NCI-H187 treated with DMSO at 0.1 percent for 48 hours (cell line): Measurements from ENCODE around the gene RGS21.

Experiments
- DNase-seq: peaks from one replicate; lab custom pipeline; 2025; lab: John Stamatoyannopoulos, UW

RGS21 gene

DNA sequence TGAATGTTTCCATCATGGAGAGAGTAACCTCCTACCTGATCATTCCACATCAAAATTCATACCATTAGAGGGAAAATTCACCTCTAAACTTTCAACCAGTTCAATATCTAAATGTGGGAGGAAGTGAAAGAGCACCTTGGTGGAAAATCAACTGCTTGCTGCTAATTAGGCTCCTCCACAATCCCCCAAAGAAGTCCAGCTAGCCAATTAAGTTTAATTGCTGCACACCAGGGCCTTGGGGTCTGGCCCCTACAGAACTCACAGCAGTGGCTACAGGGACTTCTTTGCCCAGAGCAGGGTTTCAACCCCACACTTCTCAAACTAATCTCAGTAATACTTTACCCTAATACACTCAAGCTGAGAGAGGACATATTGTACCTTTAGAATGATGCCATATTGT, 62.1 kb downstream of the RGS21 start:
- DNase-seq: no peak

GRCh38 chr1:192379554-192379953, 62.8 kb downstream of the RGS21 start:
- DNase-seq: no peak

- no peak for DNase-seq
Observed at GRCh38 chr1:192382758-192383157, 66.0 kb downstream of the RGS21 start.

DNA sequence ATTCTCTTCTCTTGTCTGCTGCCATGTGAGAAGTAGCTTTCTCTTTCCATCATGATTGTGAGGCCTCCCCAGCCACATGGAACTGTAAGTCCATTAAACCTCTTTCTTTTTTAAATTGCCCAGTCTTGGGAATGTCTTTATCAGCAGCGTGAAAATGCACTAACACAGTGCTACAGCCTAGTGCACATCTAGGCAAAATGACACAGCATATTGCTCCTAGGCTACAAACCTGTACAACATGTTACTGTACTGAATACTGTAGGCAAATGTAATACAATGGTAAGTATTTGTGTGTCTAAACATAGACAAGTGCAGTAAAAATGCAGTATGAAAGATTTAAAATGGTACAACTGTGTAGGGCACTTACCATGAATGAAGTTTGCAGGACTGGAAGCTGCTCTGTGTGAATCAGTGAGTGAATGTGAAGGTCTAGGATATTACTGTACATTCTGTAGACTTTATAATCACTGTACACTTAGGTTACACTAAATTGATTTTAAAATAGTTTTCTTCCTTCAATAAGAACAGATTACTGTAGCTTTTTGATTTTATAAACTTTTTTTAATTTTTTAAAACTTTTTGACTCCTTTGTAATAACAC, 69.4 kb downstream of the RGS21 start:
- no peak for DNase-seq

- no peak for DNase-seq
Observed at GRCh38 chr1:192395211-192395610, 78.4 kb downstream of the RGS21 start.

DNA sequence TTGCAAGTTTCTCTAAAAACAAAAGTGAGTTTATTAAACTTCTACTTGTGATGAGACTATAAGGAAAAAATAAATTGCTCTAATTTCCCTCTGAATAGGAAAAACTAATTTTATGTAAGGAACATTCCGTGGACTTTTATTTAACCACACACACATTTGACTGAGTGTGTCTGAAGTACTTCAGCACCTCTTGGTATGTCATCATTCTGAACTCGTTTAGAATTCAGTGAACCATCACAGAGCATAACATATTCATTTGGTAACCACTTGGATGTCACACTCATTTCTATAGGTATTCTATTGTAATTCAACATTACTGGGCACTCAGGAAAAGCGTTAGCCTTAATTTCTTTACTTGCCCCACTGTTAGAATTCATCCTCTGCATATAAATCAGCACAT, 79.1 kb downstream of the RGS21 start:
- no peak for DNase-seq

DNA sequence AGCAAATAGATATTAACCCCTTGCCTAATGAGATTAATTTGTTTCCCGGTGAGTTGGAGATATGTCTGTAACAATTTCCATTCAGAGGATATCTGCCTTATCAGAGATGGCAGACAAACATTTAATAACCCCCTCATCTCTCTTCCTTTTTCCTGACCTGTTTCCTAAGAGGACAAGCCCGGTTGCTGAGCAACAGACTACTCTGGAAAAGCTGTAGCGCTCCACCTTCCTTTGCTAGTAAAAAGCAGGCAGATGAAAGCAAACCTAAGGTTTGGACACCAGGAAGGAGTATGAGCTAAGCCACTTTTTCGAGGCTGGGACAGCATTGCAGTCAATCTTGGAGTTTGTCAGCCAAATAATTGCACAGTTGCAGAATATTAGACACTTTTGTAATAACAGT, 82.4 kb downstream of the RGS21 start:
- DNase-seq: no peak

DNA sequence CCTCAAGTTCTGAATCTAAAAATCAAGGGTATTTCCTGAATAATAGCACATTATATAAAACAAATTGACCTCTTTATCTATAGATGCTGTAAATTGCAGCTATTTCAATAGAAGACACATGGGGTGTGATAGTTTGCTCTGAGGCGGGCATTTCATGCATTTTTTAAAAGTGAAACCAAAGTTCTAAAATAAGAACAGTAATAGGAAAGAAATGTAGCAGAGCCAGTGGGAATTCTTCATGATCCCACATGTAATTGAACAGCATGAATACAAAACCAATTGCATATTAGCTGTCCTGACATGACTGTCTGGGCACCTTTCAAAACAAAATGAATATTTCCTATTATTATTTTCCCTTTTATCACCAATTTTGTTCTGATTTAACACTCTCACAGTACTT, 85.0 kb downstream of the RGS21 start:
- DNase-seq: no peak

- DNase-seq: no peak
Observed at GRCh38 chr1:192402571-192402970, 85.8 kb downstream of the RGS21 start.

GRCh38 chr1:192407206-192407605, 90.4 kb downstream of the RGS21 start:
- DNase-seq: no peak
